Stomach (tissue), 9 donors: ENCODE data around the gene AKR1B15. TPM values are rescaled to one million over a fixed set of nuclear protein-coding genes. Genes with fewer than 3 reads are reported as not detected.

Experiments used
- DNase-seq, 2 donors: peaks; one replicate each; pipeline versions ENCODE4 v3.0.0 to v3.0.0-alpha.2; 2013 to 2019
- H3K27ac ChIP-seq, 5 donors: fragments of 200-600 bp in 4 of 5; sonication (generic) in 4 of 5; one replicate each; pipeline ENCODE4 v1.5.1; 2013 to 2019; ENCODE audit warnings: mild to moderate bottlenecking in 1 of 5, moderate library complexity in 1 of 5
- H3K27me3 ChIP-seq, 3 donors: fragments of 200-600 bp; sonication (generic); one replicate each; pipeline ENCODE4 v1.5.1; 2017 to 2019; ENCODE audit warnings: mixed run types in 1 of 3
- H3K36me3 ChIP-seq, 4 donors: fragments of 200-600 bp; sonication (generic); 1 replicate in 3 of 4; 2 replicates in 1 of 4; pipeline ENCODE4 v1.5.1; 2016 to 2019
- H3K4me1 ChIP-seq, 4 donors: fragments of 200-600 bp; sonication (generic); one replicate each; pipeline ENCODE4 v1.5.1; 2016 to 2019
- H3K4me3 ChIP-seq, 4 donors: fragments of 200-600 bp; sonication (generic) in 3 of 4; one replicate each; pipeline ENCODE4 v1.5.1; 2016 to 2019; ENCODE audit warnings: mild to moderate bottlenecking in 1 of 4
- H3K9me3 ChIP-seq, 4 donors: fragments of 200-600 bp; sonication (generic); one replicate each; pipeline ENCODE4 v1.5.1; 2016 to 2019
- CTCF ChIP-seq, 7 experiments: fragments of 450-650 bp in 4 of 7; fragments of 200-600 bp in 3 of 7; sonication (generic) in 3 of 7; IDR thresholded peaks; one replicate each; pipeline ENCODE4 v1.5.1; 2016 to 2019; ENCODE audit warnings: antibody characterized with exemption in 7 of 7, control low read depth in 2 of 7, mild to moderate bottlenecking in 1 of 7
- EP300 ChIP-seq: sonication (generic); formaldehyde crosslinking; IDR thresholded peaks from one replicate; pipeline ENCODE4 v1.6.1; 2017; ENCODE audit warnings: antibody characterized with exemption
- POLR2A ChIP-seq, 4 donors: fragments of 450-650 bp; IDR thresholded peaks; one replicate each; pipeline ENCODE4 v1.6.1; 2016; ENCODE audit warnings: antibody characterized with exemption in 4 of 4, control low read depth in 2 of 4, mild to moderate bottlenecking in 1 of 4, moderate library complexity in 1 of 4
- POLR2AphosphoS5 ChIP-seq, 3 donors: sonication (generic); formaldehyde crosslinking; IDR thresholded peaks; one replicate each; pipeline ENCODE4 v1.6.1; 2016; ENCODE audit warnings: antibody characterized with exemption in 3 of 3
- WGBS, 5 donors: extraction: QIAGEN DNeasy Blood & Tissue Kit in 3 of 5; methylation state at CpG; one replicate each; pipeline versions ENCODE4 v1.1.5 to v1.1.7; 2013 to 2018; 5-methylcytosine and 5-hydroxymethylcytosine counted together
- intact Hi-C: fragments of 100-400 bp; cut with DNase I; formaldehyde crosslinking; loops from one replicate; pipeline ENCODE4 v1.15.1; 2023; ENCODE audit warnings: low total_unique reads
- polyA plus RNA-seq, 3 donors: library from polyadenylated mRNA; stranded (reverse); fragments of 200-250 nt; gene quantifications; one replicate each; pipeline ENCODE4 v1.2.3, GENCODE V29; 2013
- total RNA-seq, 5 donors: library from RNA; depleted of rRNA; stranded (reverse); fragments of >200 nt; gene quantifications; one replicate each; pipeline versions ENCODE4 v1.1.0 to v1.2.3, GENCODE V29; 2014 to 2016
- donor health status: healthy with polysubstance abuse.
- donor health status: Bipolar disorder and iron deficiency.
- donor health status: healthy.

Gene AKR1B15
- total and polyA plus RNA-seq, 8 donors = 0.08 to 1.8 (median 0.72) TPM; not detected in 5

GRCh38 chr7:134618756-134619530 is 70.0 kb downstream of the AKR1B15 start:
- TF ChIP-seq POLR2AphosphoS5 (IDR thresholded peaks at IDR 0.05) = no peak
- intact Hi-C loops = no loop called here
- Histone ChIP-seq H3K36me3 (no peaks in the 10 kb centered on the region), H3K27me3 (no peaks in the 10 kb centered on the region), H3K27ac (no peak overlapping the region), H3K4me1 (peaks cover 0 to 7% (median 0%) of the 10 kb centered on the region in 4 donors), H3K4me3 (no peak overlapping the region), H3K9me3 (no peaks in the 10 kb centered on the region)
- 54 to 71% (median 64%) methylated on average over 5 of the region's 5 CpGs for WGBS, 5 donors
- no peak for DNase-seq

- intact Hi-C loops = loop anchor here (10.0 kb wide), 1 partner anchor 315 kb away; no protein-coding TSS in a partner anchor
- Histone ChIP-seq H3K4me1 (no peaks in the 10 kb centered on the region), H3K27me3 (no peaks in the 10 kb centered on the region), H3K4me3 (no peak overlapping the region), H3K9me3 (no peaks in the 10 kb centered on the region), H3K27ac (no peak overlapping the region), H3K36me3 (no peaks in the 10 kb centered on the region)
- WGBS, 5 donors = 53 to 81% (median 62%) methylated on average over 2 of the region's 2 CpGs
- DNase-seq = no peak
- no peak for TF ChIP-seq EP300
- no peak for TF ChIP-seq POLR2AphosphoS5 (IDR thresholded peaks at IDR 0.05)
- TF ChIP-seq CTCF (IDR thresholded peaks at IDR 0.05) = no peak
- TF ChIP-seq POLR2A (IDR thresholded peaks at IDR 0.05) = no peak
These were observed 70.9 kb downstream of the AKR1B15 start for GRCh38 chr7:134619627-134620331.

GRCh38 chr7:134622303-134622995 is 73.5 kb downstream of the AKR1B15 start:
- no peak overlapping the region for H3K27ac ChIP-seq
- H3K36me3 ChIP-seq = no peaks in the 10 kb centered on the region
- no peaks in the 10 kb centered on the region for H3K9me3 ChIP-seq
- DNase-seq = no peak
- no peak overlapping the region for H3K4me3 ChIP-seq
- H3K4me1 ChIP-seq = no peaks in the 10 kb centered on the region
- intact Hi-C loops = loop anchor here (10.0 kb wide), 1 partner anchor 312 kb away; no protein-coding TSS in a partner anchor
- 71 to 84% (median 79%) methylated on average over 7 of the region's 7 CpGs for whole genome bisulfite sequencing, 5 donors
- H3K27me3 ChIP-seq = no peaks in the 10 kb centered on the region
- TF ChIP-seq POLR2AphosphoS5 (IDR thresholded peaks at IDR 0.05) = no peak
- no peak for TF ChIP-seq EP300
- no peak for TF ChIP-seq POLR2A (IDR thresholded peaks at IDR 0.05)
- TF ChIP-seq CTCF (IDR thresholded peaks at IDR 0.05) = no peak

GRCh38 chr7:134623193-134623592 is 74.3 kb downstream of the AKR1B15 start:
- DNase-seq = no peak
- TF ChIP-seq CTCF (IDR thresholded peaks at IDR 0.05) = no peak
- 67 to 82% (median 76%) methylated on average over 2 of the region's 2 CpGs for WGBS, 5 donors

More at GRCh38 chr7:134623193-134623592, 74.3 kb downstream of the AKR1B15 start:
- Histone ChIP-seq H3K27ac (no peak overlapping the region), H3K9me3 (no peaks in the 10 kb centered on the region), H3K36me3 (no peaks in the 10 kb centered on the region), H3K27me3 (no peaks in the 10 kb centered on the region), H3K4me1 (no peaks in the 10 kb centered on the region), H3K4me3 (no peak overlapping the region)
- intact Hi-C loops = loop anchor here (10.0 kb wide), 1 partner anchor 312 kb away; no protein-coding TSS in a partner anchor
